KOPT-K1 (cell line): Measurements from ENCODE around the gene CCNA2.

Source experiments
- H3K27ac ChIP-seq: fragments of 200-600 bp; sonication (generic); 2 replicates; pipeline ENCODE4 v1.5.1; 2016; ENCODE audit warnings: antibody characterized with exemption, mild to moderate bottlenecking, low read depth, low read length; ENCODE audit not compliant: poor library complexity, severe bottlenecking
- H3K36me3 ChIP-seq: fragments of 200-600 bp; sonication (generic); 2 replicates; pipeline ENCODE4 v1.5.1; 2017; ENCODE audit warnings: antibody characterized with exemption, mild to moderate bottlenecking, low read length, moderate library complexity; ENCODE audit not compliant: insufficient read depth
- H3K9me3 ChIP-seq: fragments of 200-600 bp; sonication (generic); 2 replicates; pipeline ENCODE4 v1.5.1; 2017; ENCODE audit warnings: antibody characterized with exemption, low read length, mild to moderate bottlenecking; ENCODE audit not compliant: insufficient read depth, poor library complexity, severe bottlenecking

The CCNA2 gene

DNA sequence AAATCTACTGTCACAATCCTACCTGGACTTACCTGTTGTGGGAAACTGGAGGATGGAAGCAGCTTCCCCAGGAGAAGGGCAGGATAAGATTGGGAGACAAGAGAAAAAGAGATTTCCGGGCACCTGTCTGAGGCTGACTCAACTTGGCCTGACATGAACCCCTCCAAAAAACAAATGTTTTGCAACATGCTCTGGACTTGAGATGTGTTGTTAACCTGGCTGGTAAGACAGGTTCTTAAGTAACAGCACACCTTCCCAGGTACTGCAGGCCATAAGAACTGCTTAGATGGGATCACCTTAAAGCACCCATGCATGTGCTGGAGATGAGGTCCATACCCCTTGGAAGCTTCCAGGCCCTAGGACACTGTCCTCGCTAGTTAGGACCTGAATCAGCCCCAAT, 54.3 kb downstream of the CCNA2 start:
- H3K27ac ChIP-seq = no peak overlapping the region
- no peaks in the 10 kb centered on the region for H3K9me3 ChIP-seq
- H3K36me3 ChIP-seq = no peaks in the 10 kb centered on the region

DNA sequence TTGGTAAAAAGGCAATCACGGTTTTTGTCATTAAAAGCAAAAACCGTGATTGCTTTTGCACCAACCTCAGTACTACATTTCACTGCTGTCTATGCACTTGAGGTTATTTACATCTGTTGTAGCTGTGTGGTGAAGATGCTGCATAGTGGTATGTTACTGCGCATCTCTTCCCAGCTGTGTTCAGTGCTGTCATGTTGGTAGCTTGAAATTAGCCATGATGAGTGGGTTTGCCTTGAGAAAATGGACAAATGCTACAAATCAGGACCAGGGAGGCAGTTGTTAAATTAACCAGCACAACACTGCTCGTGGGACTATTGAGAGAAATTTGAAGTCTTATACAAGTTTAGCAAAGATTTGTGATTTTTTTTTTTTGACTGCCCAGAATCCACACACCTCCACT, 56.5 kb downstream of the CCNA2 start:
- Histone ChIP-seq H3K36me3 (no peaks in the 10 kb centered on the region), H3K9me3 (no peaks in the 10 kb centered on the region), H3K27ac (no peak overlapping the region)
